Fibroblast of skin of scalp (primary cell): Measurements from ENCODE around the gene COL4A5.
A peak's percentile ranks its signal among the peaks of the same experiment; 100 is the strongest.
"Not testable (repeated sequence)": the region's sequence is repeated elsewhere in the genome, so short reads cannot be mapped to it uniquely, and the experiment has no call there.

ENCODE experiments used
- DNase-seq: peaks from one replicate; pipeline ENCODE4 v3.0.0-alpha.2; 2013

COL4A5 gene

GRCh38 chrX:108456971-108457477 is 17.4 kb downstream of the COL4A5 start:
- DNase-seq = no peak

GRCh38 chrX:108464604-108465003 is 25.0 kb downstream of the COL4A5 start:
- peak; percentile 84 for DNase-seq

GRCh38 chrX:108468486-108468885 is 28.8 kb downstream of the COL4A5 start:
- DNase-seq = peak; percentile 79

GRCh38 chrX:108473979-108474378 is 34.3 kb downstream of the COL4A5 start:
- DNase-seq = no peak

GRCh38 chrX:108481528-108481927 is 41.9 kb downstream of the COL4A5 start:
- DNase-seq = not testable (repeated sequence)

GRCh38 chrX:108484251-108484650 is 44.6 kb downstream of the COL4A5 start:
- no peak for DNase-seq

GRCh38 chrX:108485960-108486359 is 46.3 kb downstream of the COL4A5 start:
- no peak for DNase-seq

GRCh38 chrX:108494406-108495090 is 54.9 kb downstream of the COL4A5 start:
- DNase-seq = peak; percentile 48

GRCh38 chrX:108511721-108512120 is 72.1 kb downstream of the COL4A5 start:
- DNase-seq = peak; percentile 36

- peak; percentile 52 for DNase-seq
Measured at GRCh38 chrX:108516184-108516583, 76.5 kb downstream of the COL4A5 start.

GRCh38 chrX:108527724-108528123 is 88.1 kb downstream of the COL4A5 start:
- no peak for DNase-seq

- peak; percentile 38 for DNase-seq
Measured at GRCh38 chrX:108537005-108537404, 97.4 kb downstream of the COL4A5 start.

- DNase-seq = no peak
Measured at GRCh38 chrX:108541286-108541685, 101.6 kb downstream of the COL4A5 start.

- DNase-seq = no peak
Measured at GRCh38 chrX:108557580-108557979, 117.9 kb downstream of the COL4A5 start.

- DNase-seq = no peak
Measured at GRCh38 chrX:108558217-108558616, 118.6 kb downstream of the COL4A5 start.

- no peak for DNase-seq
Measured at GRCh38 chrX:108573136-108573535, 133.5 kb downstream of the COL4A5 start.

GRCh38 chrX:108582151-108582550 is 142.5 kb downstream of the COL4A5 start:
- DNase-seq = no peak

- no peak for DNase-seq
Measured at GRCh38 chrX:108584617-108585211, 145.1 kb downstream of the COL4A5 start.

- DNase-seq = no peak
Measured at GRCh38 chrX:108590496-108590895, 150.9 kb downstream of the COL4A5 start.

GRCh38 chrX:108601276-108601675 is 161.6 kb downstream of the COL4A5 start:
- DNase-seq = no peak

GRCh38 chrX:108610141-108610540 is 170.5 kb downstream of the COL4A5 start:
- DNase-seq = no peak

GRCh38 chrX:108614616-108615015 is 175.0 kb downstream of the COL4A5 start:
- no peak for DNase-seq

- DNase-seq = no peak
Measured at GRCh38 chrX:108640817-108641216, 201.2 kb downstream of the COL4A5 start.

- no peak for DNase-seq
Measured at GRCh38 chrX:108641589-108642272, 202.1 kb downstream of the COL4A5 start.
